VCaP (cell line): ENCODE data around the gene GORASP1.

ENCODE experiments used
- H3K27ac ChIP-seq: fragments of 450-650 bp; 2 replicates; pipeline ENCODE4 v1.5.1; 2017
- CTCF ChIP-seq: fragments of 450-650 bp; conservative IDR thresholded peaks from 2 replicates; pipeline ENCODE4 v1.5.1; 2017; ENCODE audit warnings: mild to moderate bottlenecking, moderate library complexity

Gene GORASP1

GRCh38 chr3:39053696-39054095, 53.7 kb downstream of the GORASP1 start:
- no peak overlapping the region for H3K27ac ChIP-seq
- TF ChIP-seq CTCF: no peak

DNA sequence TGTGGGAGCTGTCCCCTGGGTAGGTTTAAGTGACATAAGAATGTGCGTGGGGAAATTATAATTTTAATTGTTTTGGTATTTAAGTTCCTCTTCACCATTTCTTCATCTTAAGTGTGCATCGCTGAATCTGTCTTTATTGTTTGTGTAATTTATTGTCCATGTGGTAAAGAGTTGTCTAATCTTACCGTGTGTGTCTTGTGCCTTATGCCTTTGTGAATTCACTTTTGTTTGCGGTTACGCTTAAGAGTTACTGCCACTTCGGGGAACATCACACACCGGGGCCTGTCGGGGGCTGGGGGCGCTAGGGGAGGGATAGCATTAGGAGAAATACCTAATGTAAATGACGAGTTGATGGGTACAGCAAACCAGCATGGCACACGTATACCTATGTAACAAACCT, 54.8 kb downstream of the GORASP1 start:
- peak overlapping the region; percentile 94 for H3K27ac ChIP-seq
- TF ChIP-seq CTCF: no peak

DNA sequence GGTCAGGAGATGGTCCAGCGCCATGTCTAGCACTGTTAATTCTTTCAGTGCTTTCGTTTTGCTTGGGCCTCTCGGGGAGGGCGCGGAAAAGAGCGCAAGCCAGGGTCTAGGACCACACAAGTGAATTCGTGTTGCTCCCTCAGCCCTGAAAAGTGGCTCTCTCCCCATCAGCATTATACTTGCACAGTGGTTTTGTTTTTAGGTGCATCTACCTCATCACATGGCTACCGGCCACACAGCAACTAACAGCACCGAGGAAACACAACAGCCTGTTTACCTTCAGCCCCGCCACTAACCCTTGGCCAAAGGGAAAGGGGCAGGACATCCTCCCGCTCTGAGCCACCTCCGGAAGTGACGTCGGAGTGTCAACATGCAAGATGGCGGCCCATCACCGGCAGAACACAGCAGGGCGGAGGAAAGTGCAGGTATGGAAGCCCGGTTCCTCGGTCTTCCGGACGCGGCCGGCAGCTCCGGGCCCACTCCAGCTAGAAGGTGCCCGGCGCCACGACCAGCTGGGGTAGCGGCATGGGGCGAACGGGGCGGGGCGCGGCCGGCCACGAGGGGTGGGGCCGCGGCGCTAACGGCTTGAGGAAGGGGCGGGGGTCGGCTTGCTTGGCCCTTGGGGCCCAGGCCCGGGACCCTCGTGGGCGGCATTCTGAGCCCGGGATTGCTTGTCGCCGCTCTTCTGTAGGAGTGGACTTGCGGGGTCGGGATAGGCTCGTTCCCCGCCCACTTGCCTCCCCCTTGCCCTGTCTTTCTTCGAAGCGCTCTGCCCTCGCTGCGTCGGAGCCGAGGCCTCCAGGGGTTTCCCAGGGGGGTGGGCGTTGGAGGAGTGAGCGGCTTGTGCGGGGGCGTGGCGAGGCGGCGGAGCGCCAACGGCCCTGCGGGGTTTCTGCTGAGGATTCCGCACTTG, 55.5 kb downstream of the GORASP1 start, which contains the start of the genes SCN11A and WDR48:
SCN11A (minus strand) TSS at position 296 of the 913 bp plus-strand sequence. CDS start 101,582 bp downstream, outside the sequence.
WDR48 (plus strand) TSS at position 368 of the 913 bp plus-strand sequence; CDS start at position 378, 10 bp downstream.
- peak within 1 kb of the TSS; percentile 94 for H3K27ac ChIP-seq
- no peak for TF ChIP-seq CTCF

- H3K27ac ChIP-seq: no peak overlapping the region
- no peak for TF ChIP-seq CTCF
Measured at GRCh38 chr3:39050029-39050428, 57.4 kb downstream of the GORASP1 start.
